ENCODE results near the gene MUC12.
A peak's percentile ranks its signal among the peaks of the same experiment; 100 is the strongest.
"Not testable (repeated sequence)": the region's sequence is repeated elsewhere in the genome, so short reads cannot be mapped to it uniquely, and the experiment has no call there.

The MUC12 gene

GRCh38 chr7:100994671-100995070, 25.3 kb downstream of the MUC12 start:
- DNase-seq (ENCODE audit: low read depth): not testable (repeated sequence)

GRCh38 chr7:100998530-100998929, 29.2 kb downstream of the MUC12 start:
- DNase-seq (ENCODE audit: low read depth): not testable (repeated sequence)

DNA sequence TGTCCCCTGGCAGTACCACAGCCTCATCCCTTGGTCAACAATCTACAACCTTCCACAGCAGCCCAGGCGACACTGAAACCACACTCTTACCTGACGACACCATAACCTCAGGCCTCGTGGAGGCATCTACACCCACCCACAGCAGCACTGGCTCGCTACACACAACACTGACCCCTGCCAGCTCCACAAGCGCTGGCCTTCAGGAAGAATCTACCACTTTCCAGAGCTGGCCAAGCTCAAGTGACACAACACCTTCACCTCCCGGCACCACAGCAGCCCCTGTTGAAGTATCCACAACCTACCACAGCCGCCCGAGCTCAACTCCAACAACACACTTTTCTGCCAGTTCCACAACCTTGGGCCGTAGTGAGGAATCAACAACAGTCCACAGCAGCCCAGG, 30.0 kb downstream of the MUC12 start:
- DNase-seq (ENCODE audit: low read depth): not testable (repeated sequence)

- not testable (repeated sequence) for DNase-seq (ENCODE audit: low read depth)
These were observed 30.7 kb downstream of the MUC12 start for GRCh38 chr7:101000025-101000424.

- not testable (repeated sequence) for DNase-seq (ENCODE audit: low read depth)
These were observed 33.0 kb downstream of the MUC12 start for GRCh38 chr7:101002333-101002732.

DNA sequence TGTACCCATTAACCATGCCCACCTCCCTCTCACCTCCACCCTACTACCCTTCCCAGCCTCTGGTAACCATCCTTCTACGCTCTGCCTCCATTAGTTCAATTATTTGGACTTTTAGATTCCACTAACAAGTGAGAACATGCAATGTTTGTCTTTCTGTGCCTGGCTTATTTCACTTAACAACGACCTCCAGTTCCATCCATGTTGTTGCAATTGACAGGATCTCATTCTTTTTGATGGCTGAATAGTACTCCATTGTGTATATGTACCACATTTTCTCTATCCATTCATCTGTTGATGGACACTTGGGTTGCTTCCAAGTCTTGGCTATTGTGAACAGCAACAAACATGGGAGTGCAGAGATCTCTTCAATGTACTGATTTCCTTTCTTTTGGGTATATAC, 38.0 kb downstream of the MUC12 start:
- DNase-seq (ENCODE audit: low read depth): not testable (repeated sequence)

- DNase-seq (ENCODE audit: low read depth): no peak
These were observed 40.3 kb downstream of the MUC12 start for GRCh38 chr7:101009629-101010028.

DNA sequence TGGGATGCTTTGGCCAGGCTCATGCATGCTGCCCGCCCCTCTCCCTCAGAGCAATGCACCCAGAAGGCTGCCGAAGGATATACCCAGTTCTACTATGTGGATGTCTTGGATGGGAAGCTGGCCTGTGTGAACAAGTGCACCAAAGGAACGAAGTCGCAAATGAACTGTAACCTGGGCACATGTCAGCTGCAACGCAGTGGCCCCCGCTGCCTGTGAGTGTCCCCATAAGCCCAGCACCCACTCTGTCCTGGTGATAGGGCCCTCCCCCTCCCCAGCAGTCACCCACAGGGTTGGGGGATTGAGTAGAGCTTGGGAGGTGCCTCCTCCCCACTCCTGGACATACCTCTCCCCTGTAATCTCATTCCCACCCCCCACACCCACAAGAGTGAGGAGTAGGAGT, 43.6 kb downstream of the MUC12 start:
- no peak for DNase-seq (ENCODE audit: low read depth)

DNA sequence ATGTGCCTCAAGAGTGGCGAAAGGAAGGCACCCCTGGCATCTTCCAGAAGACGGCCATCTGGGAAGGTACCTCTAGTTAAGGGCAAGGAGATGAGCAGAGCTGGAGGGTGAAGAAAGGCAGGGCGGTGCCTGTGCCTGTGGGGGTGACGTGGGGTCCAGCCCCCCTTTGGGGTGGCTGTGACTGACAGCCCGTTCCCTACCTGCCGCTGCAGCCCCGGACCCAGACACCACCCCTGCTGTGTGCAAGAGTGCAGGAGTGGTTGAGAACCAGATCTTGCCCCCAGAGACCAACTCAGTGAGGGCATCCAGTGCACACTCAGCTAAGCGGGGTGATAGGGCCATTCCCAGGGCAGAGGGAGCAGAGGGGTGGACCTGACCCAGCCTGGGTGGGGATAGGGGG, 46.3 kb downstream of the MUC12 start:
- no peak for DNase-seq (ENCODE audit: low read depth)

DNA sequence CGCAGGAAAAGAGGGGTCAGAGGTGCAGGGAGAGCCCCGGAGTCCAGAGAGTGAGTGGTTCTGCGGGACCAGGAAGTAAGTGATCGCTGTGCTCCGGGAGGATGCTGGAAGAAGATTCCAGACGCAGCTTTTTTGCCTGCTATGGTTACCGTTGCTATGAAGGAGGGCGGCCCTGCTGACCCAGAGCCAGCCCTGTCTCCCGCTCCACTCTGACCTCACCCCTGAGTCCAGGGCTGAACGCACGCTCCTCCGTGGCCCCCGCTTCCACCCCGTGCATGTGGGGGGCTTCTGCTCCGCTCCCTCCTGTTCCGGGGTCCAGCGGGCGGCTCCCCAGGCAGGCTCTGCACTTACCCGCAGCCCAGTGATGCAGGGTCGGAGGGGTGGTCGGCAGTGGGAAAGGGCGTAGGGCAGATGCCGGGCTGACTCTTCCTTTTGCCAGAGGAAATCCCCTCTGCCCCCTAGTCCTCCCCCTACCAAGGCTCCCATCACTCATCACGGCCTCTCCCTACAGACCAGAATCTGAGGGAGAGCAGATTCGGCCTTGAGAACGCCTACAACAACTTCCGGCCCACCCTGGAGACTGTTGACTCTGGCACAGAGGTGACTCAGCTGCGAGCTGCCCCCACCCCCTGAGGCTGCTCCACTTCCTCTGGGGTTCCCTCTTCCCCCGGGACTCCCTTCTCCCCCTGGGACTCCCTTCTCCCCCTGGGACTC, 47.9 kb downstream of the MUC12 start:
- peak; percentile 55 for DNase-seq (ENCODE audit: low read depth)

- DNase-seq (ENCODE audit: low read depth): no peak
These were observed 49.2 kb downstream of the MUC12 start for GRCh38 chr7:101018271-101019167.

- DNase-seq (ENCODE audit: low read depth): no peak
These were observed 51.1 kb downstream of the MUC12 start for GRCh38 chr7:101020444-101020843.

- DNase-seq (ENCODE audit: low read depth): no peak
These were observed 52.3 kb downstream of the MUC12 start for GRCh38 chr7:101021703-101022102.

DNA sequence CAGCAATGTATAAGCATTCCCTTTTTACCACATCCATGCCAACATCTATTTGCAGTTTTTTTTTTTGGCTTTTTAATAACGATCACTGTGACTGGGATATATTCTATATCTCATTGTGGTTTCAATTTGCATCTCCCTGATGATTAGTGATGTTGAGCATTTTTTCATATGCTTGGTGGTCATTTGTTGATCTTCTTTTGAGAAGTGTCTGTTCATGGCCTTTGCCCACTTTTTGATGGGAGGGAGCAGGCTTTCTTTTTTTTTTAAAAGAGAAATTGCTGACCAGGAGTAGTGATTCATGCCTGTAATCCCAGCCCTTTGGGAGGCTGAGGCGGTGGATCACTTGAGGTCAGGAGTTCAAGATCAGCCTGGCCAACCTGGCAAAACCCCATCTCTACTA, 54.5 kb downstream of the MUC12 start:
- DNase-seq (ENCODE audit: low read depth): no peak

DNA sequence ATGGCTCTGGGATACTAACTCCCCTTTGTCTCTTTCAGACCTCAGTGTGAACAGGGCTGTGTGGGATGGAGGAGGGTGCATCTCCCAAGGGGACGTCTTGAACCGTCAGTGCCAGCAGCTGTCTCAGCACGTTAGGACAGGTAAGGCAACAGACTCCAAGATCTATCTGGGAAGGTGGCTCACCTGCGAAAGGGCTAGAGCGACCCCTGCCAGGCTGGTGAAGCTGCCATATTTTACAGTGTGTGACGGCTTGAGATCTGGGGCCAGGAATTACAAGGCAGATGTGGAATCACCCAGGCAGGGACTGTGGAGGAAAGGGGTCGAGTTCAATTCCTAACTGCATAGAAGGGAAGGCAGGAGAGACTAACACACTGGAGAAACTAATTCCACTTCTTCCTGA, 61.7 kb downstream of the MUC12 start:
- no peak for DNase-seq (ENCODE audit: low read depth)

- DNase-seq (ENCODE audit: low read depth): no peak
These were observed 66.6 kb downstream of the MUC12 start for GRCh38 chr7:101035941-101036340.

- DNase-seq (ENCODE audit: low read depth): not testable (repeated sequence)
These were observed 71.9 kb downstream of the MUC12 start for GRCh38 chr7:101041283-101041682.

DNA sequence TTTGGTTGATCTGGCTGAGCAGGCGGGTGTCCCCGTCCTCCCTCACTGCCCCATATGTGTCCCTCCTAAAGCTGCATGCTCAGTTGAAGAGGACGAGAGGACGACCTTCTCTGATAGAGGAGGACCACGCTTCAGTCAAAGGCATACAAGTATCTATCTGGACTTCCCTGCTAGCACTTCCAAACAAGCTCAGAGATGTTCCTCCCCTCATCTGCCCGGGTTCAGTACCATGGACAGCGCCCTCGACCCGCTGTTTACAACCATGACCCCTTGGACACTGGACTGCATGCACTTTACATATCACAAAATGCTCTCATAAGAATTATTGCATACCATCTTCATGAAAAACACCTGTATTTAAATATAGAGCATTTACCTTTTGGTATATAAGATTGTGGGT, 89.0 kb downstream of the MUC12 start:
- DNase-seq (ENCODE audit: low read depth): peak; percentile 9

- DNase-seq (ENCODE audit: low read depth): no peak
These were observed 90.2 kb downstream of the MUC12 start for GRCh38 chr7:101059620-101059942.

- DNase-seq (ENCODE audit: low read depth): no peak
These were observed 91.6 kb downstream of the MUC12 start for GRCh38 chr7:101060992-101061391.

- DNase-seq (ENCODE audit: low read depth): not testable (repeated sequence)
These were observed 94.8 kb downstream of the MUC12 start for GRCh38 chr7:101064176-101064550.

DNA sequence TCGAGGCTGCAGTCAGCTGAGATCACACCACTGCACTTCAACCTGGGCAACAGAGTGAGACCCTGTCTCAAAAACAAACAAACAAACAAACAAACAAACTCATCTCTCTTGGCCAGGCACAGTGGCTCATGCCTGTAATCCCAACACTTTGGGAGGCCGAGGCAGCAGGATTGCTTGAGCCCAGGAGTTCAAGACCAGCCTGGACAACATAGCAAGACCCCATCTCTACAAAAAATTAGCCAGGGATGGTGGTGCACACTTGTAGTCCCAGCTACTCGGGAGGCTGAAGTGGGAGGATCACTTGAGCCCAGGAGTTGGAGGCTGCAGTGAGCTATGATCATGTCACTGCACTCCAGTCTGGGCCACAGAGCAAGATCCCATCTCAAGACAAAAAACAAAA, 95.8 kb downstream of the MUC12 start:
- DNase-seq (ENCODE audit: low read depth): not testable (repeated sequence)

- DNase-seq (ENCODE audit: low read depth): no peak
These were observed 96.9 kb downstream of the MUC12 start for GRCh38 chr7:101066141-101066832.
